Skeletal muscle satellite cell (primary cell): ENCODE measurements around the gene TXNRD1.
"Not testable (repeated sequence)": the region's sequence is repeated elsewhere in the genome, so short reads cannot be mapped to it uniquely, and the experiment has no call there.

ENCODE experiments used
- H3K27me3 ChIP-seq: 2 replicates; pipeline ENCODE4 v1.7.0; 2013; ENCODE audit warnings: low read length; ENCODE audit not compliant: control insufficient read depth, insufficient read depth
- H3K36me3 ChIP-seq: 2 replicates; pipeline ENCODE4 v1.7.0; 2013; ENCODE audit warnings: mild to moderate bottlenecking, control low read depth, low read length; ENCODE audit not compliant: insufficient read depth
- H3K4me1 ChIP-seq: 2 replicates; pipeline ENCODE4 v1.7.0; 2013; ENCODE audit warnings: low read length; ENCODE audit not compliant: control insufficient read depth, insufficient read depth
- H3K4me2 ChIP-seq: 2 replicates; pipeline ENCODE4 v1.7.0; 2013; ENCODE audit warnings: mild to moderate bottlenecking, low read length
- H3K4me3 ChIP-seq: 2 replicates; pipeline ENCODE4 v1.7.0; 2013; ENCODE audit warnings: low read length
- H3K9ac ChIP-seq: 2 replicates; pipeline ENCODE4 v1.7.0; 2013; ENCODE audit warnings: mild to moderate bottlenecking, low read depth, low read length, moderate library complexity
- H3K9me3 ChIP-seq: replicated peaks from 2 replicates; pipeline ENCODE4 v1.7.0; 2013; ENCODE audit warnings: mild to moderate bottlenecking, control low read depth, low read length

TXNRD1 gene

DNA sequence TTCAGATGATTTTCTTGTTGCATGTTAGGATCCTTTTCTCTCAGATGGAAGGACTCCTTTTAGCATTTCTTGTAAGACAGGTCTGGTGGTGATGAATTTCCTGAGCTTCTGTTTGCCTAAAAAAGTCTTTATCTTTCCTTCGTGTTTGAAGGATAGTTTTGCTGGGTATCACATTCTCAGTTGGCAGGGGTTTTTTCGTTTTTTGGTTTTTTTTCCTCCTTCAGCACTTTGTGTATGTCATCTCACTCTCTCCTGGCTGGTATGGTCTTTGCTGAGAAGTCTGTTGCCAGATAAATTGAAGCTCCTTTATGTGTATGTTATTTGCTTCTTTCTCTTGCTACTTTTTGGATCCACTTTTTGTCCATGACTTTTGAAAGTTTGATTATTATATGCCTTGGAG lies 15.6 kb upstream of the TXNRD1 start:
- H3K4me3 ChIP-seq = no peak overlapping the region
- H3K36me3 ChIP-seq = no peaks in the 10 kb centered on the region
- H3K4me1 ChIP-seq = peaks cover 4% of the 10 kb centered on the region
- H3K27me3 ChIP-seq = no peaks in the 10 kb centered on the region
- H3K9ac ChIP-seq = no peak overlapping the region
- H3K9me3 ChIP-seq = peaks cover 7% of the 10 kb centered on the region
- H3K4me2 ChIP-seq = no peak overlapping the region

DNA sequence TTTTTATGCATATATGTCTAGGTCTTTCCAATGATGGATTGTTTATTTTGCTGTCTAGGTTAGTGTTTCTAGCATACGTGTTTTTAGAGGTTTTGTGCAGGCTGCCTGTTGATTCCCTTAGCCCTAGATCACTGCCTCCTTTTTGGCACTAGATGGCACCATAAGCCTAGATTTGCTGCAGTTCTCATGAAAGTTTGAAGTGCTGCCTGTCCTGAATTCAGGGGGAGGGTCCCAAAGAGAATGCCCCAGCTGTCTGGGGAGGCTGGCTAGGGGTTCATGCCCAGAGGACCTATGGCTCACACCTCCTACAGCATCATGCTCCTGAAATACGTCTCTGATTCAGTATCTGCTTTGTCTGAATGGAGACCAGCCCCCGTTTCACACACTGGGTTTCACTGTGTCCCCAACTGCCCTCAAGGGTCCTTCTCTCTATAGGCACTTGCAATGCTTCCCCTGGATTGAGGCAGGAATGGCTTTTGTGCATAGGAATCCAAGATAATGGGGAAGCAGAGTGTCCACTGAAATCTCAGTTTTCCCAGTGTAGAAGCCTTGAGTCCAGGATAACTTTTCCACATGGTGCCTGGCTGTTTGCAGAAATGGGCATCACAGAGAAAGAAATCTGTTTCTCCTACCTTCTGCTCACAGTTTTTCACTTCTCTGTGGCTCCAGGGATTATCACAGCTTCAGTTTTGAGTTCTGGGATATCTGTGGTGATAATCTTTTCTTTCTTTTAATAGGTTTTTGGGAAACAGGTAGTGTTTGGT lies 14.2 kb upstream of the TXNRD1 start:
- H3K27me3 ChIP-seq = no peaks in the 10 kb centered on the region
- H3K9me3 ChIP-seq = peaks cover 7% of the 10 kb centered on the region
- no peak overlapping the region for H3K9ac ChIP-seq
- peak overlapping the region; percentile 2 for H3K4me2 ChIP-seq
- H3K4me3 ChIP-seq = no peak overlapping the region
- H3K36me3 ChIP-seq = no peaks in the 10 kb centered on the region
- peaks cover 4% of the 10 kb centered on the region for H3K4me1 ChIP-seq

DNA sequence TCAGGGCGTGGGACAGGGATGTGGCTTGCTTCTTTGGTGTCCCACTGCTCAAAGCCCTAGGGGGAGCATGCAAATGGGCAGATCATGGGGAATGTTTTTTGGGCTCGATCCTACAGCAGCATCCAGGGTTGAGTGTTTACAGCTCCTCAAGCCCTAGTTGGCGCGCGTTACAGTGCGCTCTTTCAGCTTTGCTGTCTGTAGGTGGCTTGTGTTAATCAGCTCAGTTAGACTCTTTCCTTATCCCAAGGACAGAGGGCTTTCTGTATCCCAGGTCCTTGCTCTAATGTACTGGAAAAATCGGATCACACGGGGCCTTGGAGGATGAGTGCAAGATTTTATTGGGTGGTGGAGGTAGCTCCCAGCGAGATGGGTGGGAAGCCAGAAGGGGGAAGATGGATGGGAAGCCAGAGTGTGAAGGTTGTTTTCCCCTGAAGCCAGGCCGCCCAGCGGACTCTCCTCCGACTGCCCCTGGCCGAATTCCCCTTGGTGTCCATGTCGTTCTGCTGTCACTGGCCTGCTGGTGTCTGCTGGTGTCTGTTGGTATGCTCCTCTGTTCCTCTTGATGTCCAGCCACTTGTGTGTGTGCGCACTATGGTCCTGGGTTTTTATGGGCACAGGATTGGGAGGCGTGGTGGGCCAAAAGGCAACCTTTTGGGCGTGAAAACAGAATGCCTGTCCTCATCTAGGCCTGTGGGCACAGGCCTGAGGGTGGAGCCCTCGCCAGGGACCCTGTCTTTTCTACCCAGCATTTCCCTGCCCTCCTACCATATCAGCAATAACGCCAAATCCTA lies 10.7 kb upstream of the TXNRD1 start:
- no peaks in the 10 kb centered on the region for H3K27me3 ChIP-seq
- H3K9ac ChIP-seq = no peak overlapping the region
- H3K4me3 ChIP-seq = no peak overlapping the region
- no peak overlapping the region for H3K4me2 ChIP-seq
- no peaks in the 10 kb centered on the region for H3K4me1 ChIP-seq
- peaks cover 6% of the 10 kb centered on the region for H3K9me3 ChIP-seq
- no peaks in the 10 kb centered on the region for H3K36me3 ChIP-seq

DNA sequence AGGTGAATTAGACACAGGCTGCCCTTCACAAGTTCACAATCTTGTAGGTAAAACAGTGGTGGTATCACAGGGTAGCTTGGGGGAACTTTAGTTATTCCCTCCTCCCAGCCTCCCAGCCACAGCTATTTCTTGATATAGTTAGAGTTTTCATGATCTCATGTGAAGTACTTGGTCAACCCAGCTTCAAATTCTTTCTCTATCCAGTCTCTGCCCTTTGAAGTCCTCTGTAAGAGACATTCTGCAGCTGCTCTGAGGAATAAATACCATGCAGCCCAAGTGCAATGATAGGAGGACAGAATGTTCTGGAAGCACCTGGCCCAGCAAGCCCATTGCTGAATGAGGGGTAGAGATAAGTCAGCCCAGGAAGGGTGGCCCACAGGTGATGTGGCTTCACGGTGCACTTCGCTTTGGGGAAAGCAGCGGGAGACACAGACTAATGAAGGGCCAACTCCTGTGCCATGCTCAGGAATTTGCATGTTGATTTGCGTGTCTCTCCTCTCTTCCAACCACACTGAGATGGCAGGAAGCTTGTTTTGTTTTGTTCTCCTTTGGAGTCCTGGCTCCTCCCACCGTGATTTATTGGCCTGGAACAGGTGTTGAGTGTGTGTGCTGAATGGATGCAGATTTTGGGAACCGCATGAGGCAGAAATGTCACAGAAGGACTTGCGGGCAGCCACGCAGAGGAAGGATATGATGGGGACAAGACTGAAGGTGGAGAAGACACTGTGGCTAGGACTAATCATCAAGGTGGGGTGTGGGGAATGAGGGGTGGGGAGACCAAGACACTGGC lies 8.0 kb upstream of the TXNRD1 start:
- Histone ChIP-seq H3K4me3 (no peak overlapping the region), H3K9ac (no peak overlapping the region), H3K9me3 (no peaks in the 10 kb centered on the region), H3K36me3 (no peaks in the 10 kb centered on the region), H3K4me1 (no peaks in the 10 kb centered on the region), H3K27me3 (no peaks in the 10 kb centered on the region), H3K4me2 (no peak overlapping the region)

DNA sequence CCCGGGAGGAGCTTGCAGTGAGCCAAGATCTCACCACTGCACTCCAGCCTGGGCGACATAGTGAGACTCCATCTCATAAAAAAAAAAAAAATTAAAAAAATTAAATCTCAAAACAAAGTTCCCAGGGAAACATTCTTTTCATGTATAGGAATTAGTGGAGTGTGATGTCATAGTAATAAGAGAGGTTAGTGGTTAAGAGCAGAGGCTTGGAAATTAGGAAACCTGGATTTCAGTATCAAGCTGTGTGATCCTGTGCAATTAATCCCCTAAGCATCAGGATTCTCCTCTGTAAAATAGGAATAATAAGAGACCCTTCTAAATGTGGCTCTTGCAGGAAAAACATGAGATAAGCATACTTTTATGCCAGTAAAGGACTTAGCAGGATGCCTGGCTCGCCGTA lies 3.1 kb upstream of the TXNRD1 start:
- H3K27me3 ChIP-seq = no peaks in the 10 kb centered on the region
- H3K9ac ChIP-seq = no peak overlapping the region
- no peaks in the 10 kb centered on the region for H3K36me3 ChIP-seq
- H3K9me3 ChIP-seq = no peaks in the 10 kb centered on the region
- no peak overlapping the region for H3K4me2 ChIP-seq
- no peak overlapping the region for H3K4me3 ChIP-seq
- H3K4me1 ChIP-seq = peaks cover 15% of the 10 kb centered on the region

DNA sequence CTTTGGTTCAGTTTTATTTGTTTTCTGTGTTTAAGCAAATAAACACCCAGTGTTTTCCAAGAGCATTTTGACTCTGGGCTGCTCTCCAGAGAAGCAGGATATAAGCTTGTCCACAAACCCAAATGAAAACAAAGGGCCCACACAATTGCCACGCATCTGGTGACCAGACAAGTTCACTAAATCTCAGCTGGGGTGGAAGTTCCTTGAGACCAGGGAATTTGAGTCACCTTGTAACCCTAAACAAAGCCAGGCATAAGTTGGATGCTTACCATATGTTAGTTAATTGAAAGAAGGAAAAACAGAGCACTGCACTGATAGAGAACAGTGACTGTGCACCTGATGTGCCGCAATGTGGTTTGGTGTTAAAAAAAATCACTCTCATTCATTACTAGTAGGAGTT lies 1.6 kb upstream of the TXNRD1 start:
- no peak overlapping the region for H3K4me3 ChIP-seq
- peaks cover 20% of the 10 kb centered on the region for H3K4me1 ChIP-seq
- H3K4me2 ChIP-seq = no peak overlapping the region
- no peak overlapping the region for H3K9ac ChIP-seq
- no peaks in the 10 kb centered on the region for H3K9me3 ChIP-seq
- H3K27me3 ChIP-seq = no peaks in the 10 kb centered on the region
- no peaks in the 10 kb centered on the region for H3K36me3 ChIP-seq

DNA sequence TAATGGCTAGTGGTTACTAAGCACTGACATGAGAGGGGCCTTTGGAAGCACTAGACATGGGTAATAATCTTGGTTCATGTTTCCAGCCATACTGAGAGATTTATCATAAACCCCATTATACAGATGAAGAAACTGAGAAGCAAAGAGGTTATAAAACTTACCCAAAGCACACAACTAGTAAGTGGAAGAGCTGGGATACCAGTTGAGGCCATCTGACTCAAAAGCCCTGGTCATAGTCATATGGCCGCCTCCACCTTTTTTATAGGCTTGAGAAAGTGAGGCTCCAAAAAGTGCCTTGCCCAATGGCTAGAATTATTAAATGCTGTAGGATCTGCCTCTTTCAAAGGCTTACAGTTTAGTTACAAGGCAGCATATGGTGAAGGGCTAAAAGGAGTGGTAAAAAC lies 944 bp downstream of the TXNRD1 start:
- H3K4me2 ChIP-seq = peak overlapping the region; percentile 99
- no peaks in the 10 kb centered on the region for H3K9me3 ChIP-seq
- peaks cover 36% of the 10 kb centered on the region for H3K4me1 ChIP-seq
- no peak overlapping the region for H3K9ac ChIP-seq
- H3K4me3 ChIP-seq = peak overlapping the region; percentile 81
- no peaks in the 10 kb centered on the region for H3K27me3 ChIP-seq
- no peaks in the 10 kb centered on the region for H3K36me3 ChIP-seq

DNA sequence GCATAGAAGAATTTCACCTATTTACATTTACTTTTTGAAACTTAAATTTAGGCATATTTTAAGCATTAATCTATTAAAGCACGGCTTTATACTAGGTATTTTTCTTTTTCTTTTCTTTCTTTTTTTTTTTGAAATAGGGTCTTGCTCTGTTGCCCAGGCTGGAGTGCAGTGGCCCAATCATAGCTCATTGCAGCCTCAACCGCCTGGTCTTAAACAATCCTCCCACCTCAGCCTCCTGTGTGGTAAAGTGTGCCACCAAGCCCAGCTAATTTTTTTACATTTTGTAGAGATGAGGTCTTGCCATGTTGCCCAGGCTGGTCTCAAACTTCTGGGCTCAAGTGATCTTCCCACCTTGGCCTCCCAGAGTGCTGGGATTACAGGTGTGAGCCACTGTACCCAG lies 2.9 kb downstream of the TXNRD1 start:
- H3K36me3 ChIP-seq, H3K4me3 ChIP-seq, H3K4me2 ChIP-seq, H3K9me3 ChIP-seq, H3K27me3 ChIP-seq: not testable (repeated sequence)
- H3K4me1 ChIP-seq = peaks cover 36% of the 10 kb centered on the region
- H3K9ac ChIP-seq = peak overlapping the region; percentile 78

DNA sequence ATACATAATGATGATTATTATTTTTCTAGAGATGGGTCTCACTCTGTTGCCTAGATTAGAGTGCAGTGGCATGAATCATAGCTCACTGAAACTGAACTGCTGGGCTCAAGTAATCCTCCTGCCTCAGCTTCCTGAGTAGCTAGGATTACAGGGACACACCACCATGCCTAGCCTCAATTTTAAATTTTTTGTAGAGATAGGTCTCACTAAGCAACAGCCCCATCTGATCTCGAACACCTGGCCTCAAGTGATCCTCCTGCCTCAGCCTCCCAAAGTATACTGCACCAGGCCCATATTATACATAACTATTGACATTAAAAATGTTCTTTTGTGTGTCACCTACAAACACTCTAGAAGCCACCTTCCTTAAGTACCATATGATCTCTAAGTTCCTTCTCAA lies 3.4 kb downstream of the TXNRD1 start:
- peaks cover 35% of the 10 kb centered on the region for H3K4me1 ChIP-seq
- H3K9ac ChIP-seq = peak overlapping the region; percentile 78
- no peaks in the 10 kb centered on the region for H3K36me3 ChIP-seq
- peak overlapping the region; percentile 76 for H3K4me2 ChIP-seq
- no peaks in the 10 kb centered on the region for H3K9me3 ChIP-seq
- H3K27me3 ChIP-seq = no peaks in the 10 kb centered on the region
- no peak overlapping the region for H3K4me3 ChIP-seq

DNA sequence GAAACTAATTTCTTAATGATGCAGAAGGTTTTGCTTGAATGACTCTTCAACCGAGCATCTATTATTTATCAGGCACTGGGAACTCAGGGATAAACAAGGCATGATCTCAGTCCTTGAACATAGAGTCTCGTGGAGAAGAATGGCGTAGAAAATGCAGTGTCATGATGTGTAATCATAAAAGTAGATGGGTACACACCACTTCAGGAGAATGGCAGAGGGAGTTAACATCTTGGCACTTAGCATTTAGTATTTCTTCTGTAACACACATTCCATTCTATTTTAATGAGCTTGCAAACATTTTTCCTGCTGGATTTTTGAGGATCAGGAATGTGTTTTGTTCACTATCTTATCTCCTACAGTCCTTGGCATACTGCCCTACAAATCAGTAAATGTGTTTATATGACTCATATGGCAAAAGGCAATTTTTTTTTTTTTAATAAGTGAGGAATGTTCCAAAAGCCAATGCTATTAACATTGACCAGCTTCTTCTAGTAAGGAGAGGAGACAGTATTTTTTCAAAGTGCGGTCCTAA lies 3.8 kb downstream of the TXNRD1 start:
- Histone ChIP-seq H3K9me3 (no peaks in the 10 kb centered on the region), H3K27me3 (no peaks in the 10 kb centered on the region), H3K4me1 (peaks cover 34% of the 10 kb centered on the region), H3K9ac (peak overlapping the region; percentile 78), H3K36me3 (no peaks in the 10 kb centered on the region), H3K4me3 (peak overlapping the region; percentile 50), H3K4me2 (peak overlapping the region; percentile 76)

DNA sequence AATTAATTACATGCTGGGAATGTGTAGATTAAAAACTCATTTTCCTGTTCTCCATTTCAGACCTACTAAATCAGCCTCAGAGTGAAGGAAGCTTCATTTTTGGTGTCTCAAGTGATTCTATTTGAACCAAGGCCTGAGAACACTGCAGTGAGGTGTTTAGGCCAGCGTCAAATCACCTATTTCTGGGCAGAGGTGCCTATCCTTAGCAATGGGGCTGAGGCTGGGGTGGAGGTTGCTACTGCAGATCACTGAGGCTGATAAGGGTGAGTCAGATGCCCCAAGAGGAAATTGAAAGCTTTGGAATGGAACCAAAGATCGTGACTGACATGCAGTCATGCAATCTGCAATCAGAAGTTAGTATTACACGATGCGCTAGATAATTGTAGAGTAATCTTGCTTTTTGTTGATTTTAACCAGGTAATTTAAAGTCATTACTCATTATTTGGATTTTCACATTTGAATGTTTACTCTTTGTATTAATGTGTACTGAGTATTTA lies 4.4 kb downstream of the TXNRD1 start:
- H3K9ac ChIP-seq = peak overlapping the region; percentile 78

More for the DNA sequence above, 4.4 kb downstream of the TXNRD1 start:
- H3K27me3 ChIP-seq = no peaks in the 10 kb centered on the region
- H3K4me3 ChIP-seq = peak overlapping the region; percentile 50
- H3K36me3 ChIP-seq = no peaks in the 10 kb centered on the region
- peak overlapping the region; percentile 76 for H3K4me2 ChIP-seq
- H3K4me1 ChIP-seq = peaks cover 34% of the 10 kb centered on the region
- no peaks in the 10 kb centered on the region for H3K9me3 ChIP-seq
